Measurements from ENCODE around the gene IPO4. TPM values are rescaled to one million over a fixed set of nuclear protein-coding genes. Genes with fewer than 3 reads are reported as not detected.

IPO4 gene
- total and polyA plus RNA-seq, 2 of the 13 experiments (the other 11 are each of a cell fraction or from before 2014, with no cell fraction given) = 39.0 to 179 TPM

DNA sequence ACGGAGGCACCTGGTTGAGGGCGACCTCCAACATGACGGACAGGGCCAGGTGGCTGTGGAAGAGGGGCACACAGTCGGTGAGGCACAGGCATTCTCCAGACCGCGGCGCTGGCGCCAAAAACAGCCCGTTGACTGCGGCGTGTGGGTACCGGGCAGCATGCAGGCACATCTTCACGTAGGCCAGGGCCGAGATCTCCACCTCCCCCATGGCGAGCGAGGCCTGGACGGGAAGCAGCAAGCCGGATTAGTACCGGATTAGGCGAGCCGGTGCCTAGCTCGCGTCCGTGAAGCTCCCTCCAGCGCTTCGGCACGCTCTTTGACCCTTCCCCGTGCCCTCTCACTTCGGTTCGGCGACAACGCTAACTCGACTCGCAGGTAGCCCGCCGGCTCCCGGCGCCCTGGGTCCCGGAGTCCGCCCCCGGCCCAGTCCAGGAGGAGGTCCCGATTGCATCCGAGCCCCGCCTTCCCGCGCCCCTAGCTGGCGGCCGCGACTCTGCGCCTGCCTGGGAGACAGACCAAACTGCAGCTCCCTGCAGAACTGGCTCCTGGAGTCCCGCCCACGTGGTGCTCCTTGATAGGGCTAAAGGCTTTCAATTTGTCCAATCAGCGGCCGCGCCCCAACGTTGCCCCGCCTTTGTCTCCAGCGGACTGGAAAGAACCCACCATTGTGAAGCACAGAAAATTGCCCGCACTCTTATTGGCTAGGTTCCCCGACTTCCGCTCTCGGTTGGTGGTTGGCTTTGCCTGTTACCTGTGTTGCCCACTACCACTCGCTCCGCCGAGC, 47.3 kb downstream of the IPO4 start, which contains the start of gene EMC9 (continued):
- TF ChIP-seq TGIF2 (CRISPR knock-in tag; IDR thresholded peaks at IDR 0.05) (peak; percentile 86; the same call in 1 of the 2 replicates), ZNF563 (CRISPR knock-in tag; IDR thresholded peaks at IDR 0.05) (no peak), TBP (CRISPR knock-in tag; IDR thresholded peaks at IDR 0.05) (no peak), TARDBP (CRISPR knock-in tag; IDR thresholded peaks at IDR 0.05) (peak; percentile 81), ZNF335 (CRISPR knock-in tag; IDR thresholded peaks at IDR 0.05) (peak; percentile 92; the same call in 1 of the 2 replicates), RFXANK (CRISPR knock-in tag; IDR thresholded peaks at IDR 0.05) (peak; percentile 96), ZNF547 (CRISPR knock-in tag; IDR thresholded peaks at IDR 0.05) (peak; percentile 95; the same call in 1 of the 2 replicates), CREM (IDR thresholded peaks at IDR 0.05) (peak; percentile 88), CREM (CRISPR knock-in tag; IDR thresholded peaks at IDR 0.05) (peak; percentile 58; the same call in 1 of the 2 replicates), ZNF530 (CRISPR knock-in tag; IDR thresholded peaks at IDR 0.05; ENCODE audit: low read depth) (no peak), HHEX (CRISPR knock-in tag; IDR thresholded peaks at IDR 0.05) (no peak), MEIS1 (CRISPR knock-in tag; IDR thresholded peaks at IDR 0.05; ENCODE audit: borderline replicate concordance) (peak; percentile 96), ZNF343 (CRISPR knock-in tag; IDR thresholded peaks at IDR 0.05) (peak; percentile 87), PHF8 (CRISPR knock-in tag; IDR thresholded peaks at IDR 0.05) (peak; percentile 96), KLF6 (CRISPR knock-in tag; IDR thresholded peaks at IDR 0.05) (peak; percentile 98), NFYB (CRISPR knock-in tag; IDR thresholded peaks at IDR 0.05) (peak; percentile 99)
- TF ChIP-seq, protein P1, sequence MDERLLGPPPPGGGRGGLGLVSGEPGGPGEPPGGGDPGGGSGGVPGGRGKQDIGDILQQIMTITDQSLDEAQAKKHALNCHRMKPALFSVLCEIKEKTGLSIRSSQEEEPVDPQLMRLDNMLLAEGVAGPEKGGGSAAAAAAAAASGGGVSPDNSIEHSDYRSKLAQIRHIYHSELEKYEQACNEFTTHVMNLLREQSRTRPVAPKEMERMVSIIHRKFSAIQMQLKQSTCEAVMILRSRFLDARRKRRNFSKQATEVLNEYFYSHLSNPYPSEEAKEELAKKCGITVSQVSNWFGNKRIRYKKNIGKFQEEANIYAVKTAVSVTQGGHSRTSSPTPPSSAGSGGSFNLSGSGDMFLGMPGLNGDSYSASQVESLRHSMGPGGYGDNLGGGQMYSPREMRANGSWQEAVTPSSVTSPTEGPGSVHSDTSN (CRISPR knock-in tag; IDR thresholded peaks at IDR 0.05) = peak; percentile 92
- TF ChIP-seq, protein P2, sequence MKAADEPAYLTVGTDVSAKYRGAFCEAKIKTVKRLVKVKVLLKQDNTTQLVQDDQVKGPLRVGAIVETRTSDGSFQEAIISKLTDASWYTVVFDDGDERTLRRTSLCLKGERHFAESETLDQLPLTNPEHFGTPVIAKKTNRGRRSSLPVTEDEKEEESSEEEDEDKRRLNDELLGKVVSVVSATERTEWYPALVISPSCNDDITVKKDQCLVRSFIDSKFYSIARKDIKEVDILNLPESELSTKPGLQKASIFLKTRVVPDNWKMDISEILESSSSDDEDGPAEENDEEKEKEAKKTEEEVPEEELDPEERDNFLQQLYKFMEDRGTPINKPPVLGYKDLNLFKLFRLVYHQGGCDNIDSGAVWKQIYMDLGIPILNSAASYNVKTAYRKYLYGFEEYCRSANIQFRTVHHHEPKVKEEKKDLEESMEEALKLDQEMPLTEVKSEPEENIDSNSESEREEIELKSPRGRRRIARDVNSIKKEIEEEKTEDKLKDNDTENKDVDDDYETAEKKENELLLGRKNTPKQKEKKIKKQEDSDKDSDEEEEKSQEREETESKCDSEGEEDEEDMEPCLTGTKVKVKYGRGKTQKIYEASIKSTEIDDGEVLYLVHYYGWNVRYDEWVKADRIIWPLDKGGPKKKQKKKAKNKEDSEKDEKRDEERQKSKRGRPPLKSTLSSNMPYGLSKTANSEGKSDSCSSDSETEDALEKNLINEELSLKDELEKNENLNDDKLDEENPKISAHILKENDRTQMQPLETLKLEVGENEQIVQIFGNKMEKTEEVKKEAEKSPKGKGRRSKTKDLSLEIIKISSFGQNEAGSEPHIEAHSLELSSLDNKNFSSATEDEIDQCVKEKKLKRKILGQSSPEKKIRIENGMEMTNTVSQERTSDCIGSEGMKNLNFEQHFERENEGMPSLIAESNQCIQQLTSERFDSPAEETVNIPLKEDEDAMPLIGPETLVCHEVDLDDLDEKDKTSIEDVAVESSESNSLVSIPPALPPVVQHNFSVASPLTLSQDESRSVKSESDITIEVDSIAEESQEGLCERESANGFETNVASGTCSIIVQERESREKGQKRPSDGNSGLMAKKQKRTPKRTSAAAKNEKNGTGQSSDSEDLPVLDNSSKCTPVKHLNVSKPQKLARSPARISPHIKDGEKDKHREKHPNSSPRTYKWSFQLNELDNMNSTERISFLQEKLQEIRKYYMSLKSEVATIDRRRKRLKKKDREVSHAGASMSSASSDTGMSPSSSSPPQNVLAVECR (CRISPR knock-in tag; IDR thresholded peaks at IDR 0.05; ENCODE audit: borderline replicate concordance) = no peak
- TF ChIP-seq, protein P3, sequence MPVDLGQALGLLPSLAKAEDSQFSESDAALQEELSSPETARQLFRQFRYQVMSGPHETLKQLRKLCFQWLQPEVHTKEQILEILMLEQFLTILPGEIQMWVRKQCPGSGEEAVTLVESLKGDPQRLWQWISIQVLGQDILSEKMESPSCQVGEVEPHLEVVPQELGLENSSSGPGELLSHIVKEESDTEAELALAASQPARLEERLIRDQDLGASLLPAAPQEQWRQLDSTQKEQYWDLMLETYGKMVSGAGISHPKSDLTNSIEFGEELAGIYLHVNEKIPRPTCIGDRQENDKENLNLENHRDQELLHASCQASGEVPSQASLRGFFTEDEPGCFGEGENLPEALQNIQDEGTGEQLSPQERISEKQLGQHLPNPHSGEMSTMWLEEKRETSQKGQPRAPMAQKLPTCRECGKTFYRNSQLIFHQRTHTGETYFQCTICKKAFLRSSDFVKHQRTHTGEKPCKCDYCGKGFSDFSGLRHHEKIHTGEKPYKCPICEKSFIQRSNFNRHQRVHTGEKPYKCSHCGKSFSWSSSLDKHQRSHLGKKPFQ (CRISPR knock-in tag; IDR thresholded peaks at IDR 0.05; ENCODE audit: insufficient replicate concordance) = no peak
- TF ChIP-seq, protein P4, sequence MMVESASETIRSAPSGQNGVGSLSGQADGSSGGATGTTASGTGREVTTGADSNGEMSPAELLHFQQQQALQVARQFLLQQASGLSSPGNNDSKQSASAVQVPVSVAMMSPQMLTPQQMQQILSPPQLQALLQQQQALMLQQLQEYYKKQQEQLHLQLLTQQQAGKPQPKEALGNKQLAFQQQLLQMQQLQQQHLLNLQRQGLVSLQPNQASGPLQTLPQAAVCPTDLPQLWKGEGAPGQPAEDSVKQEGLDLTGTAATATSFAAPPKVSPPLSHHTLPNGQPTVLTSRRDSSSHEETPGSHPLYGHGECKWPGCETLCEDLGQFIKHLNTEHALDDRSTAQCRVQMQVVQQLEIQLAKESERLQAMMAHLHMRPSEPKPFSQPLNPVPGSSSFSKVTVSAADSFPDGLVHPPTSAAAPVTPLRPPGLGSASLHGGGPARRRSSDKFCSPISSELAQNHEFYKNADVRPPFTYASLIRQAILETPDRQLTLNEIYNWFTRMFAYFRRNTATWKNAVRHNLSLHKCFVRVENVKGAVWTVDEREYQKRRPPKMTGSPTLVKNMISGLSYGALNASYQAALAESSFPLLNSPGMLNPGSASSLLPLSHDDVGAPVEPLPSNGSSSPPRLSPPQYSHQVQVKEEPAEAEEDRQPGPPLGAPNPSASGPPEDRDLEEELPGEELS (CRISPR knock-in tag; IDR thresholded peaks at IDR 0.05) = peak; percentile 49
- TF ChIP-seq, protein P5, sequence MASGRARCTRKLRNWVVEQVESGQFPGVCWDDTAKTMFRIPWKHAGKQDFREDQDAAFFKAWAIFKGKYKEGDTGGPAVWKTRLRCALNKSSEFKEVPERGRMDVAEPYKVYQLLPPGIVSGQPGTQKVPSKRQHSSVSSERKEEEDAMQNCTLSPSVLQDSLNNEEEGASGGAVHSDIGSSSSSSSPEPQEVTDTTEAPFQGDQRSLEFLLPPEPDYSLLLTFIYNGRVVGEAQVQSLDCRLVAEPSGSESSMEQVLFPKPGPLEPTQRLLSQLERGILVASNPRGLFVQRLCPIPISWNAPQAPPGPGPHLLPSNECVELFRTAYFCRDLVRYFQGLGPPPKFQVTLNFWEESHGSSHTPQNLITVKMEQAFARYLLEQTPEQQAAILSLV (CRISPR knock-in tag; IDR thresholded peaks at IDR 0.05; ENCODE audit: borderline replicate concordance) = peak; percentile 96; the same call in 1 of the 2 replicates

All from HepG2 (cell line).